Stimulated activated naive CD4-positive, alpha-beta T cell treated with Interleukin-2 at 50 U/mL for 16 hours (primary cell): Measurements from ENCODE around the gene SCART1.
A peak's percentile ranks its signal among the peaks of the same experiment; 100 is the strongest.
"Not testable (repeated sequence)": the region's sequence is repeated elsewhere in the genome, so short reads cannot be mapped to it uniquely, and the experiment has no call there.

Source experiments
- DNase-seq: peaks from one replicate; lab custom pipeline; 2025; lab: John Stamatoyannopoulos, UW

Gene SCART1

GRCh38 chr10:133474027-133474426, 20.3 kb downstream of the SCART1 start:
- no peak for DNase-seq

GRCh38 chr10:133474665-133475424, 21.1 kb downstream of the SCART1 start:
- no peak for DNase-seq

GRCh38 chr10:133475425-133475734, 21.6 kb downstream of the SCART1 start:
- peak; percentile 13 for DNase-seq

- DNase-seq: no peak
Observed at GRCh38 chr10:133475821-133476640, 22.3 kb downstream of the SCART1 start.

DNA sequence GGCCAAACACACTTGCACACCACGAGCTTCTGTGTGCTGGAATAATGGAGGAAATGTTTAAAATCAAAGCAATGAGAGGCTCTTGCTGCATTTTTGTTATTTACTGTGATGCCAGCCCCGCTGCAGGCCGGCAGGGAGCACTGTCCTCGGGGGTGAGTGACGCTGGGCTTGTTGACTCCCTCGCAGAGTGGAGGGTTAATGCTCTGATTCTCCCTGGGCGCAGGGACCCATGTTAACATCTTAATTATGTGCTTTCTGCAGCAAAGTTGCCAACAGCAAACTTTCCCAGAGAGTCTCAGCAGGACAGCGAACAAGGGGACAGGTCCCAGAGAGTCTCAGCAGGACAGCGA, 22.9 kb downstream of the SCART1 start:
- no peak for DNase-seq

GRCh38 chr10:133481086-133481643, 27.4 kb downstream of the SCART1 start:
- DNase-seq: no peak

DNA sequence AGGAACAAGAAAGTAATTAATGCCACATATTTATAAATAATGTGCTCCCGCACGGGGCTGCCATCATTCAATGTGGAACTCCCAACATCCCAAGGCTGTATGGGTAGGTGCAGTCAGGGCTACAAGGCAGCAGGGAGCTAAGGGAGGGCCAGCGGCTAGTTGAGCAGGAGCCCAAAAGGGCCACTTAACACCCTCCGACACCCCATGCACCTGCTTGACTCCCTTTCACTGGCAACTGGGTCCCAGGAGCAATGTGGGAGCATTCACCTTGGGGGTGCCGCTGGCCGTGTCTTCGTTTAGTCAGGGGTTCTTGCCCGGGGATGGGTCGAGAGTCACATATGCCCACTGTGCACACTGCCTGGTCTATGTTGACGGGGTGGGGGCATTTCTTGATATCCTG, 27.9 kb downstream of the SCART1 start:
- DNase-seq: no peak

GRCh38 chr10:133484818-133485217, 31.1 kb downstream of the SCART1 start:
- DNase-seq: no peak

- DNase-seq: no peak
Observed at GRCh38 chr10:133487085-133487484, 33.3 kb downstream of the SCART1 start.

GRCh38 chr10:133488354-133488753, 34.6 kb downstream of the SCART1 start:
- no peak for DNase-seq

DNA sequence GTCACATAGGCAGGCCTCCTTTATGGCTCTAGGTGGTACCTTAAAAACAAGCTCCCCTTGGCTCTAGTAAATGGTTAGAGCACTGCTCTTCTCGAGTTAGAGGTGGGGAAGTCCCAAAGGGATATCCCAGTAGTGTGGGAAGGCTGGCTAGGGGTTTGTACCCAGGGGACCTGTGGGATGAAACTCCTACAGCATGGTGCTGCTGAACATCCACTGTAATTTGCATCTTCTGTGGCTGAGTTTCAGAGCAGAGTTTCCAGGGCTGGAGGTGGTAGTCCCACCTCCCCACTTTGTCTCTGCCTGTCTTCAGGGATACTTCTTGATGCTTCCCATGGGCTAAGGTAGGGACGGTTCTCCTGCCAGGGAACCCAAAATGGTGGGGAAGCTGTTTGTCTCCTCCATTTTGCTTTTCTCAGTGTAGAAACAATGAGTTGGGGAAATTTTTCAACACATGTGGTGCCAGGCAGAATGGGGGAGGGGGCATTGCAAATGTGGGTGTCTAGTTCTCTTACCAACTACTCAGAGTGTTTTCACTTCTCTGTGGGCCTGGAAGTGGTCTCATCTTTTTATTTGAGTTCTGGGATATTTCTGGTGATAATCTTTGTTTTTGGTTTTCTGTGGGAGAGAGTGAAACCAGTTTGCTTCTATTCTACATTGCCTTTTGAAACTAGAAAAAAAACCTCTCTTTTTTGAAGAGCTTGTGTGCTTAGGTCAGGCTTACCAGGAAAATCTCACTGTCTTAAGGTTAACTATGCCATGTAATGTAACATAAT, 36.3 kb downstream of the SCART1 start:
- DNase-seq: peak; percentile 32

DNA sequence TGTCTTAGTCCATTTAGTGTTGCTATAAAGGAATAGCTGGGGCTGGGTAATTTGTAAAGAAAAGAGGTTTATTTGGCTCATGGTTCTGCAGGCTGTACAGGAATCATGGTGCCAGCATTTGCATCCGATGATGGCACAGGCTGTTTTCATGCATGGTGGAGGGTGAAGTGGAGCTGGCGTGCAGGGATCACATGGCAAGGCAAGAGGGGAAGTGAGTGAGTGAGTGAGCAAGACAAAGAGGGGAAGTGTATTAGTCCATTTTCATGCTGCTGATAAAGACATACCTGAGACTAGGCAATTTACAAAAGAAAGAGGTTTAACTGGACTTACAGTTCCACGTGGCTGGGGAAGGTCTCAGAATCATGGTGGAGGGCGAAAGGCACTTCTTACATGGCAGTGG, 39.8 kb downstream of the SCART1 start:
- not testable (repeated sequence) for DNase-seq

GRCh38 chr10:133497363-133497762, 43.6 kb downstream of the SCART1 start:
- not testable (repeated sequence) for DNase-seq

GRCh38 chr10:133499176-133499575, 45.4 kb downstream of the SCART1 start:
- not testable (repeated sequence) for DNase-seq

- not testable (repeated sequence) for DNase-seq
Observed at GRCh38 chr10:133500897-133501296, 47.2 kb downstream of the SCART1 start.

DNA sequence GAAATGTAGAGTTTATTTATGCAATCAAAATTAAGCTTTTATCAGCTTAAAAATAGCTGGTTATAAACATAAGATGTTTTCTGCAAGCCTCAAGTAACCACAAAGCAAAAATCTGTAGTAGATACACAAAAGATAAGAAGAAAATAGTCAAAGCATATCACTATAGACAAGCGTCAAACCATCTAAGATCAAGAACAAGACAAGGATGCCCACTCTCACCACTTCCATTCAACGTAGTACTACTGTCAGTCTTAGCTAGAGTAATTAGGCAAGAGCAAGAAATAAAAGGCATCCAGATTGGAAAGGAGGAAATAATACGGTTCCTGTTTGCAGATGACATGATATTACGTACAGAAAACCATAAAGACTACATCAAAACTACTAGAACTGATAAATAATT, 56.0 kb downstream of the SCART1 start:
- DNase-seq: no peak

DNA sequence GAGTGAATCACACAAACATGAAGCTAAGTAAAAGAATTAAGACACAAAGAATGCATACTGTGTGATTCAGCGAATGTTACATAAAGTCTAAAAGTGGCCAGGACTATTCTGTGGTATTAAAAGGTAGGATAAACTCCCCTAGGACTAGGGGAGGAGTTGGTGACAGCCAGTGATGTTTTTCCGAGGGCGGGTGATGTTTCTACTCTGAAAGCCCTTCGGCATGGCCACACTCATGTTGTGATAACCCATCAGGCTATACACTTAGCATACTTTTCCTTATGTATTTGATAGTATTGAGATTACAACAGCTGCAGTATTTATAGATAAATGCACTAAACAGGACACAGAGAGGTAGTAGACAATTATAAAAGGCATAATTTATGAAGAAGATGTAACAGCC, 57.7 kb downstream of the SCART1 start:
- DNase-seq: no peak

DNA sequence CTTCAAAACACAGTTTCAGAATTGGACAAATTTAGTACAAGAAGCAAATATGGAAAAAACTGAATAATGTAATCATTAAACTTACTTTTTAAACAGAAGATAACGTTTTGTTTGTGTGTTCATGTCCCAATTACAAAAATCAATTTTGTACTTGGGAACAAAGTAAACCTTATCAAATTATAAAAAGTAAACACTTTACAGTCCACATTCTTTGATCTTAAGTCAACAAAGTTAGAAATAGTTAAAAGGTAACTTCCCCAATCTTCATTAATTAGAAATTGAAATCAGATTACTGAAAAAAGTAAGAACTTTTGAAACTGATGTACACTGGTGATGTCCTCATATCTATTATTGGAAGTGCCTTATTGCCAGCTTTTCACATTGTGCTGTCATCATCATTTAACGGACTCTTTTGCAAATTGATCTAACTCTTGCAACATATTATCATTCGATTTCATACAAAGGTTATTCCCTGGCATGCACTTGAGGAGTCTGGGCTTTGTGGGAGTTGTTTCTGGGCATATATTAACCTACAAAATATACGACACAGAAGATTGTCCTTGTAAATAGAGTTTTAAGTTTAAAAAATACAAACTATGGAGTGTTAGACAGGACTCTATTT, 58.3 kb downstream of the SCART1 start:
- no peak for DNase-seq

- DNase-seq: no peak
Observed at GRCh38 chr10:133515471-133515870, 61.7 kb downstream of the SCART1 start.

DNA sequence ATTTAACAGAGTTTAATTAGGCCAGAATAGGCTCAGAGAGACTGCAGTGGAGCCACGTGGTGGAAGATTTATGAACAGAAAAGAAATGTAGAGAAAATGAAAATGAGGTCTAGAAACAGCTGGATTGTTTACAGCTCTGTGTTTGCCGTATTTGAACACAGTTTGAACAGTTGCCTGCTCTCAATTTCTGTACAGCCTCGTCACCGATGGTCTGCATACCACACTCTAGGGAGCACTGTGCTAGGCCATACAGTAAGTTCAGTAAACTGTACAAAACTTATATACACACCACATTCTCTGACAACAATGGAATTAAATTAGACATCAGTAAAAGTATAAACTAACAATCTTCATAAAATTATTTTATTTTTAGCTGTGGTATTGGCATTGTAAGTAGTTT, 62.3 kb downstream of the SCART1 start:
- no peak for DNase-seq

- not testable (repeated sequence) for DNase-seq
Observed at GRCh38 chr10:133518517-133518916, 64.8 kb downstream of the SCART1 start.
